ENCODE data around the gene DNAH1.

- no peak for TF ChIP-seq ZNF114 (CRISPR knock-in tag; IDR thresholded peaks at IDR 0.05)
- TF ChIP-seq, protein P1, sequence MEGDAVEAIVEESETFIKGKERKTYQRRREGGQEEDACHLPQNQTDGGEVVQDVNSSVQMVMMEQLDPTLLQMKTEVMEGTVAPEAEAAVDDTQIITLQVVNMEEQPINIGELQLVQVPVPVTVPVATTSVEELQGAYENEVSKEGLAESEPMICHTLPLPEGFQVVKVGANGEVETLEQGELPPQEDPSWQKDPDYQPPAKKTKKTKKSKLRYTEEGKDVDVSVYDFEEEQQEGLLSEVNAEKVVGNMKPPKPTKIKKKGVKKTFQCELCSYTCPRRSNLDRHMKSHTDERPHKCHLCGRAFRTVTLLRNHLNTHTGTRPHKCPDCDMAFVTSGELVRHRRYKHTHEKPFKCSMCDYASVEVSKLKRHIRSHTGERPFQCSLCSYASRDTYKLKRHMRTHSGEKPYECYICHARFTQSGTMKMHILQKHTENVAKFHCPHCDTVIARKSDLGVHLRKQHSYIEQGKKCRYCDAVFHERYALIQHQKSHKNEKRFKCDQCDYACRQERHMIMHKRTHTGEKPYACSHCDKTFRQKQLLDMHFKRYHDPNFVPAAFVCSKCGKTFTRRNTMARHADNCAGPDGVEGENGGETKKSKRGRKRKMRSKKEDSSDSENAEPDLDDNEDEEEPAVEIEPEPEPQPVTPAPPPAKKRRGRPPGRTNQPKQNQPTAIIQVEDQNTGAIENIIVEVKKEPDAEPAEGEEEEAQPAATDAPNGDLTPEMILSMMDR (conservative IDR thresholded peaks at IDR 0.05; ENCODE audit: low read depth in 2 of 2): peak; percentile 22 to 42; a peak in 3 of 4 replicates
- TF ChIP-seq POLR2AphosphoS5 (IDR thresholded peaks at IDR 0.05; ENCODE audit: low read depth): no peak
- no peak for TF ChIP-seq CREB1 (CRISPR knock-in tag; IDR thresholded peaks at IDR 0.05; ENCODE audit: low read depth)
- TF ChIP-seq JUNB (IDR thresholded peaks at IDR 0.05; ENCODE audit: unreplicated experiment): no peak
- TF ChIP-seq NANOG (IDR thresholded peaks at IDR 0.05; ENCODE audit: borderline replicate concordance): no peak
- no peak for TF ChIP-seq ZNF331 (CRISPR knock-in tag; IDR thresholded peaks at IDR 0.05; ENCODE audit: low read depth)
- TF ChIP-seq, protein P2, sequence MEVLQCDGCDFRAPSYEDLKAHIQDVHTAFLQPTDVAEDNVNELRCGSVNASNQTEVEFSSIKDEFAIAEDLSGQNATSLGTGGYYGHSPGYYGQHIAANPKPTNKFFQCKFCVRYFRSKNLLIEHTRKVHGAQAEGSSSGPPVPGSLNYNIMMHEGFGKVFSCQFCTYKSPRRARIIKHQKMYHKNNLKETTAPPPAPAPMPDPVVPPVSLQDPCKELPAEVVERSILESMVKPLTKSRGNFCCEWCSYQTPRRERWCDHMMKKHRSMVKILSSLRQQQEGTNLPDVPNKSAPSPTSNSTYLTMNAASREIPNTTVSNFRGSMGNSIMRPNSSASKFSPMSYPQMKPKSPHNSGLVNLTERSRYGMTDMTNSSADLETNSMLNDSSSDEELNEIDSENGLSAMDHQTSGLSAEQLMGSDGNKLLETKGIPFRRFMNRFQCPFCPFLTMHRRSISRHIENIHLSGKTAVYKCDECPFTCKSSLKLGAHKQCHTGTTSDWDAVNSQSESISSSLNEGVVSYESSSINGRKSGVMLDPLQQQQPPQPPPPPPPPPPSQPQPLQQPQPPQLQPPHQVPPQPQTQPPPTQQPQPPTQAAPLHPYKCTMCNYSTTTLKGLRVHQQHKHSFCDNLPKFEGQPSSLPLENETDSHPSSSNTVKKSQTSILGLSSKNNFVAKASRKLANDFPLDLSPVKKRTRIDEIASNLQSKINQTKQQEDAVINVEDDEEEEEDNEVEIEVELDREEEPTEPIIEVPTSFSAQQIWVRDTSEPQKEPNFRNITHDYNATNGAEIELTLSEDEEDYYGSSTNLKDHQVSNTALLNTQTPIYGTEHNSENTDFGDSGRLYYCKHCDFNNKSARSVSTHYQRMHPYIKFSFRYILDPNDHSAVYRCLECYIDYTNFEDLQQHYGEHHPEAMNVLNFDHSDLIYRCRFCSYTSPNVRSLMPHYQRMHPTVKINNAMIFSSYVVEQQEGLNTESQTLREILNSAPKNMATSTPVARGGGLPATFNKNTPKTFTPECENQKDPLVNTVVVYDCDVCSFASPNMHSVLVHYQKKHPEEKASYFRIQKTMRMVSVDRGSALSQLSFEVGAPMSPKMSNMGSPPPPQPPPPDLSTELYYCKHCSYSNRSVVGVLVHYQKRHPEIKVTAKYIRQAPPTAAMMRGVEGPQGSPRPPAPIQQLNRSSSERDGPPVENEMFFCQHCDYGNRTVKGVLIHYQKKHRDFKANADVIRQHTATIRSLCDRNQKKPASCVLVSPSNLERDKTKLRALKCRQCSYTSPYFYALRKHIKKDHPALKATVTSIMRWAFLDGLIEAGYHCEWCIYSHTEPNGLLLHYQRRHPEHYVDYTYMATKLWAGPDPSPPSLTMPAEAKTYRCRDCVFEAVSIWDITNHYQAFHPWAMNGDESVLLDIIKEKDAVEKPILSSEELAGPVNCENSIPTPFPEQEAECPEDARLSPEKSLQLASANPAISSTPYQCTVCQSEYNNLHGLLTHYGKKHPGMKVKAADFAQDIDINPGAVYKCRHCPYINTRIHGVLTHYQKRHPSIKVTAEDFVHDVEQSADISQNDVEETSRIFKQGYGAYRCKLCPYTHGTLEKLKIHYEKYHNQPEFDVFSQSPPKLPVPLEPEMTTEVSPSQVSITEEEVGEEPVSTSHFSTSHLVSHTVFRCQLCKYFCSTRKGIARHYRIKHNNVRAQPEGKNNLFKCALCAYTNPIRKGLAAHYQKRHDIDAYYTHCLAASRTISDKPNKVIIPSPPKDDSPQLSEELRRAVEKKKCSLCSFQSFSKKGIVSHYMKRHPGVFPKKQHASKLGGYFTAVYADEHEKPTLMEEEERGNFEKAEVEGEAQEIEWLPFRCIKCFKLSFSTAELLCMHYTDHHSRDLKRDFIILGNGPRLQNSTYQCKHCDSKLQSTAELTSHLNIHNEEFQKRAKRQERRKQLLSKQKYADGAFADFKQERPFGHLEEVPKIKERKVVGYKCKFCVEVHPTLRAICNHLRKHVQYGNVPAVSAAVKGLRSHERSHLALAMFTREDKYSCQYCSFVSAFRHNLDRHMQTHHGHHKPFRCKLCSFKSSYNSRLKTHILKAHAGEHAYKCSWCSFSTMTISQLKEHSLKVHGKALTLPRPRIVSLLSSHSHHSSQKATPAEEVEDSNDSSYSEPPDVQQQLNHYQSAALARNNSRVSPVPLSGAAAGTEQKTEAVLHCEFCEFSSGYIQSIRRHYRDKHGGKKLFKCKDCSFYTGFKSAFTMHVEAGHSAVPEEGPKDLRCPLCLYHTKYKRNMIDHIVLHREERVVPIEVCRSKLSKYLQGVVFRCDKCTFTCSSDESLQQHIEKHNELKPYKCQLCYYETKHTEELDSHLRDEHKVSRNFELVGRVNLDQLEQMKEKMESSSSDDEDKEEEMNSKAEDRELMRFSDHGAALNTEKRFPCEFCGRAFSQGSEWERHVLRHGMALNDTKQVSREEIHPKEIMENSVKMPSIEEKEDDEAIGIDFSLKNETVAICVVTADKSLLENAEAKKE (CRISPR knock-in tag; IDR thresholded peaks at IDR 0.05): no peak
Observed at GRCh38 chr3:52372822-52373504, 56.8 kb downstream of the DNAH1 start.

Measured in GM23338 (cell line).